Esophagus muscularis mucosa (tissue), 4 donors: ENCODE measurements around the gene ZNF532.

Source experiments
- EP300 ChIP-seq: sonication (generic); formaldehyde crosslinking; IDR thresholded peaks from one replicate; pipeline ENCODE4 v1.6.1; 2017; ENCODE audit warnings: antibody characterized with exemption
- POLR2A ChIP-seq: fragments of 450-650 bp; IDR thresholded peaks from one replicate; pipeline ENCODE4 v1.6.1; 2017; ENCODE audit warnings: antibody characterized with exemption, moderate library complexity, mild to moderate bottlenecking, low read depth
- POLR2AphosphoS5 ChIP-seq, 2 donors: sonication (generic); formaldehyde crosslinking; IDR thresholded peaks; one replicate each; pipeline ENCODE4 v1.6.1; 2017; ENCODE audit warnings: antibody characterized with exemption in 2 of 2
- TF ChIP-seq, protein P1 (sequence below), 3 experiments: fragments of 200-600 bp in 2 of 3; fragments of 450-650 bp in 1 of 3; sonication (generic) in 2 of 3; IDR thresholded peaks; one replicate each; pipeline ENCODE4 v1.5.1; 2017 to 2019; ENCODE audit warnings: antibody characterized with exemption in 3 of 3, mild to moderate bottlenecking in 2 of 3, moderate library complexity in 1 of 3

DNA sequence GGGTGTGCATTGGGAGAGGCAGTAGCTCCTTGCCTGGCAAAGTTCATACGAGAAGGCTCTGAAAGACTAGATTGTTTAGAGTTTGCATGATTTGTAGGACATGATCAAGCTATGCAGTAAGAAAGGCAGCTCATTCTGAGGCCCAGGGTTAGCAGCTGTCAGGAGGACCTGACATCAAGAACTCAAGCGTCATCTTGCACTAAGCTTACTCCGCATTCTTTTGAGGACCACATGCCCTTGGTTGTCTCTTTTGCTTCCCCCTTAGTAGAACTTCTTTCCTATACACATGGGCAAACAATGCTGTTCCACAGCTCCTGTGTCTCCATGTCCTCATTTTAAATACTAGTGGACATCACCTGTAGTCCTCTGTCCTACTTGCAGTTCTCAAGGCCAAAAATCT lies 14.0 kb downstream of the ZNF532 start:
- TF ChIP-seq, protein P1, sequence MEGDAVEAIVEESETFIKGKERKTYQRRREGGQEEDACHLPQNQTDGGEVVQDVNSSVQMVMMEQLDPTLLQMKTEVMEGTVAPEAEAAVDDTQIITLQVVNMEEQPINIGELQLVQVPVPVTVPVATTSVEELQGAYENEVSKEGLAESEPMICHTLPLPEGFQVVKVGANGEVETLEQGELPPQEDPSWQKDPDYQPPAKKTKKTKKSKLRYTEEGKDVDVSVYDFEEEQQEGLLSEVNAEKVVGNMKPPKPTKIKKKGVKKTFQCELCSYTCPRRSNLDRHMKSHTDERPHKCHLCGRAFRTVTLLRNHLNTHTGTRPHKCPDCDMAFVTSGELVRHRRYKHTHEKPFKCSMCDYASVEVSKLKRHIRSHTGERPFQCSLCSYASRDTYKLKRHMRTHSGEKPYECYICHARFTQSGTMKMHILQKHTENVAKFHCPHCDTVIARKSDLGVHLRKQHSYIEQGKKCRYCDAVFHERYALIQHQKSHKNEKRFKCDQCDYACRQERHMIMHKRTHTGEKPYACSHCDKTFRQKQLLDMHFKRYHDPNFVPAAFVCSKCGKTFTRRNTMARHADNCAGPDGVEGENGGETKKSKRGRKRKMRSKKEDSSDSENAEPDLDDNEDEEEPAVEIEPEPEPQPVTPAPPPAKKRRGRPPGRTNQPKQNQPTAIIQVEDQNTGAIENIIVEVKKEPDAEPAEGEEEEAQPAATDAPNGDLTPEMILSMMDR (IDR thresholded peaks at IDR 0.05): no peak
- TF ChIP-seq POLR2AphosphoS5 (IDR thresholded peaks at IDR 0.05) (no peak), POLR2A (no peak), EP300 (no peak)
